ENCODE results near the gene EEF1AKMT4. TPM values are rescaled to one million over a fixed set of nuclear protein-coding genes. Genes with fewer than 3 reads are reported as not detected.

EEF1AKMT4 gene
- total and polyA plus RNA-seq, 2 of the 8 experiments (the other 6 are each of a cell fraction or from before 2014, with no cell fraction given) = 9.3 to 30.1 TPM

MicroRNAs encoded within 50 kb of the gene (microRNA counts, 767-probe panel; counts per million panel counts)
- microRNA hsa-miR-1224-3p (879 counts per million, percentile 95 among the panel's probes with 10 or more counts), microRNA hsa-miR-1224-5p (879 counts per million, percentile 95 among the panel's probes with 10 or more counts)

Small RNAs within 50 kb of the gene (microRNA-seq; reads per million reads assigned to microRNA genes)
- gene MIR1224 (ENCODE audit: borderline microRNAs expressed in 2 of 2, borderline number of aligned reads in 2 of 2, borderline replicate concordance in 1 of 2) = 0.20 to 0.46 reads per million in 2 experiments

Small RNAs within 50 kb of the gene (small RNA-seq; reads per million reads assigned to genes)
- gene MIR1224 (ENCODE audit: insufficient read depth) = 1.4 reads per million

Other genes with a start within 250 kb of the EEF1AKMT4 start
- gene ABCC5, start 231.8 kb upstream of the EEF1AKMT4 start, total RNA-seq (2021; fragmentation: NEBNext Ultra II Directional; extraction: Animal tissue kit (Norgen Biotek cat#: 25700)) = 36.6 and 40.8 TPM in 2 replicates
- gene ABCC5, start 231.8 kb upstream of the EEF1AKMT4 start, polyA plus RNA-seq (2011; rRNA removed) = 25.3 TPM in 2 replicates
- not detected in 2 replicates for gene HTR3D, start 217.9 kb upstream of the EEF1AKMT4 start, total RNA-seq (2021; fragmentation: NEBNext Ultra II Directional; extraction: Animal tissue kit (Norgen Biotek cat#: 25700))
- gene HTR3D, start 217.9 kb upstream of the EEF1AKMT4 start, polyA plus RNA-seq (2011; rRNA removed) = not detected in 2 replicates
- not detected in 2 replicates for gene HTR3C, start 196.6 kb upstream of the EEF1AKMT4 start, total RNA-seq (2021; fragmentation: NEBNext Ultra II Directional; extraction: Animal tissue kit (Norgen Biotek cat#: 25700))
- gene HTR3C, start 196.6 kb upstream of the EEF1AKMT4 start, polyA plus RNA-seq (2011; rRNA removed) = 0.03 and 0.05 TPM in 2 replicates
- not detected in 2 replicates for gene HTR3E, start 152.6 kb upstream of the EEF1AKMT4 start, total RNA-seq (2021; fragmentation: NEBNext Ultra II Directional; extraction: Animal tissue kit (Norgen Biotek cat#: 25700))
- gene HTR3E, start 152.6 kb upstream of the EEF1AKMT4 start, polyA plus RNA-seq (2011; rRNA removed) = not detected in 2 replicates
- gene EIF2B5, start 114.3 kb upstream of the EEF1AKMT4 start, total RNA-seq (2021; fragmentation: NEBNext Ultra II Directional; extraction: Animal tissue kit (Norgen Biotek cat#: 25700)) = 40.0 and 42.5 TPM in 2 replicates
- gene EIF2B5, start 114.3 kb upstream of the EEF1AKMT4 start, polyA plus RNA-seq (2011; rRNA removed) = 32.1 and 33.1 TPM in 2 replicates
- 64.9 and 66.6 TPM in 2 replicates for gene DVL3, start 94.3 kb upstream of the EEF1AKMT4 start, total RNA-seq (2021; fragmentation: NEBNext Ultra II Directional; extraction: Animal tissue kit (Norgen Biotek cat#: 25700))
- gene DVL3, start 94.3 kb upstream of the EEF1AKMT4 start, polyA plus RNA-seq (2011; rRNA removed) = 38.5 and 51.2 TPM in 2 replicates
- 391 and 403 TPM in 2 replicates for gene AP2M1, start 74.8 kb upstream of the EEF1AKMT4 start, total RNA-seq (2021; fragmentation: NEBNext Ultra II Directional; extraction: Animal tissue kit (Norgen Biotek cat#: 25700))
- gene AP2M1, start 74.8 kb upstream of the EEF1AKMT4 start, polyA plus RNA-seq (2011; rRNA removed) = 454 and 540 TPM in 2 replicates
- gene ABCF3, start 63.5 kb upstream of the EEF1AKMT4 start, total RNA-seq (2021; fragmentation: NEBNext Ultra II Directional; extraction: Animal tissue kit (Norgen Biotek cat#: 25700)) = 50.9 and 51.6 TPM in 2 replicates
- 57.8 and 76.6 TPM in 2 replicates for gene ABCF3, start 63.5 kb upstream of the EEF1AKMT4 start, polyA plus RNA-seq (2011; rRNA removed)
- gene VWA5B2, start 20.1 kb upstream of the EEF1AKMT4 start, total RNA-seq (2021; fragmentation: NEBNext Ultra II Directional; extraction: Animal tissue kit (Norgen Biotek cat#: 25700)) = 0.50 and 0.56 TPM in 2 replicates
- gene VWA5B2, start 20.1 kb upstream of the EEF1AKMT4 start, polyA plus RNA-seq (2011; rRNA removed) = 0.53 and 0.88 TPM in 2 replicates
- 54.6 and 56.7 TPM in 2 replicates for gene ALG3, start 710 bp upstream of the EEF1AKMT4 start, total RNA-seq (2021; fragmentation: NEBNext Ultra II Directional; extraction: Animal tissue kit (Norgen Biotek cat#: 25700))
- 148 and 184 TPM in 2 replicates for gene ALG3, start 710 bp upstream of the EEF1AKMT4 start, polyA plus RNA-seq (2011; rRNA removed)
- gene CAMK2N2, start 11.9 kb downstream of the EEF1AKMT4 start, total RNA-seq (2021; fragmentation: NEBNext Ultra II Directional; extraction: Animal tissue kit (Norgen Biotek cat#: 25700)) = 16.9 and 17.7 TPM in 2 replicates
- gene CAMK2N2, start 11.9 kb downstream of the EEF1AKMT4 start, polyA plus RNA-seq (2011; rRNA removed) = 4.0 and 6.1 TPM in 2 replicates
- gene ECE2, start 26.4 kb downstream of the EEF1AKMT4 start, total RNA-seq (2021; fragmentation: NEBNext Ultra II Directional; extraction: Animal tissue kit (Norgen Biotek cat#: 25700)) = 0.48 and 0.86 TPM in 2 replicates
- 0.44 and 0.86 TPM in 2 replicates for gene ECE2, start 26.4 kb downstream of the EEF1AKMT4 start, polyA plus RNA-seq (2011; rRNA removed)
- 358 and 363 TPM in 2 replicates for gene PSMD2, start 49.6 kb downstream of the EEF1AKMT4 start, total RNA-seq (2021; fragmentation: NEBNext Ultra II Directional; extraction: Animal tissue kit (Norgen Biotek cat#: 25700))
- gene PSMD2, start 49.6 kb downstream of the EEF1AKMT4 start, polyA plus RNA-seq (2011; rRNA removed) = 272 and 350 TPM in 2 replicates
- 473 and 480 TPM in 2 replicates for gene EIF4G1, start 64.9 kb downstream of the EEF1AKMT4 start, total RNA-seq (2021; fragmentation: NEBNext Ultra II Directional; extraction: Animal tissue kit (Norgen Biotek cat#: 25700))
- gene EIF4G1, start 64.9 kb downstream of the EEF1AKMT4 start, polyA plus RNA-seq (2011; rRNA removed) = 318 and 421 TPM in 2 replicates
- 15.4 and 16.0 TPM in 2 replicates for gene FAM131A, start 87.9 kb downstream of the EEF1AKMT4 start, total RNA-seq (2021; fragmentation: NEBNext Ultra II Directional; extraction: Animal tissue kit (Norgen Biotek cat#: 25700))
- gene FAM131A, start 87.9 kb downstream of the EEF1AKMT4 start, polyA plus RNA-seq (2011; rRNA removed) = 21.9 and 35.3 TPM in 2 replicates
- 11.8 and 13.7 TPM in 2 replicates for gene CLCN2, start 111.9 kb downstream of the EEF1AKMT4 start, total RNA-seq (2021; fragmentation: NEBNext Ultra II Directional; extraction: Animal tissue kit (Norgen Biotek cat#: 25700))
- gene CLCN2, start 111.9 kb downstream of the EEF1AKMT4 start, polyA plus RNA-seq (2011; rRNA removed) = 16.1 and 20.7 TPM in 2 replicates
- gene POLR2H, start 112.0 kb downstream of the EEF1AKMT4 start, total RNA-seq (2021; fragmentation: NEBNext Ultra II Directional; extraction: Animal tissue kit (Norgen Biotek cat#: 25700)) = 113 and 118 TPM in 2 replicates
- gene POLR2H, start 112.0 kb downstream of the EEF1AKMT4 start, polyA plus RNA-seq (2011; rRNA removed) = 253 and 335 TPM in 2 replicates
- gene THPO, start 128.5 kb downstream of the EEF1AKMT4 start, total RNA-seq (2021; fragmentation: NEBNext Ultra II Directional; extraction: Animal tissue kit (Norgen Biotek cat#: 25700)) = 0.40 and 1.2 TPM in 2 replicates
- 0.82 and 1.4 TPM in 2 replicates for gene THPO, start 128.5 kb downstream of the EEF1AKMT4 start, polyA plus RNA-seq (2011; rRNA removed)
- gene CHRD, start 130.4 kb downstream of the EEF1AKMT4 start, total RNA-seq (2021; fragmentation: NEBNext Ultra II Directional; extraction: Animal tissue kit (Norgen Biotek cat#: 25700)) = 0.63 and 0.86 TPM in 2 replicates
- gene CHRD, start 130.4 kb downstream of the EEF1AKMT4 start, polyA plus RNA-seq (2011; rRNA removed) = 0.62 and 1.7 TPM in 2 replicates

Data from H1 (cell line).